HEK293T (cell line): ENCODE results near the gene IL4.

Source experiments
- CTCF ChIA-PET: fragments of 350-600 bp; formaldehyde crosslinking; extraction: SDS; loops from one replicate; lab custom pipeline; 2021; ENCODE audit warnings: antibody characterized with exemption, inconsistent platforms; lab: Yijun Ruan, JAX
- POLR2A ChIA-PET: fragments of 350-600 bp; formaldehyde crosslinking; extraction: SDS; loops from one replicate; lab custom pipeline; 2020; ENCODE audit warnings: antibody characterized with exemption, inconsistent platforms; lab: Yijun Ruan, JAX
- DNase-seq: peaks from one replicate; pipeline ENCODE4 v3.0.0; 2012; ENCODE audit warnings: mixed read lengths; ENCODE audit errors: extremely low spot score
- ARNT ChIP-seq: fragments of 450-650 bp; IDR thresholded peaks from 2 replicates; pipeline ENCODE4 v1.6.1; 2017; ENCODE audit warnings: mild to moderate bottlenecking
- BHLHE40 ChIP-seq: fragments of 450-650 bp; IDR thresholded peaks from 2 replicates; pipeline ENCODE4 v1.6.1; 2016; ENCODE audit warnings: mild to moderate bottlenecking, moderate library complexity, borderline replicate concordance
- CTBP1 ChIP-seq: fragments of 450-650 bp; IDR thresholded peaks from 2 replicates; pipeline ENCODE4 v1.6.1; 2016; ENCODE audit warnings: borderline replicate concordance
- ELF4 ChIP-seq: fragments of 450-650 bp; IDR thresholded peaks from 2 replicates; pipeline ENCODE4 v1.6.1; 2017; ENCODE audit warnings: antibody characterized with exemption
- FOXA1 ChIP-seq: fragments of 450-650 bp; IDR thresholded peaks from 2 replicates; pipeline ENCODE4 v1.6.1; 2016; ENCODE audit warnings: mild to moderate bottlenecking
- FOXK2 ChIP-seq: fragments of 450-650 bp; IDR thresholded peaks from 2 replicates; pipeline ENCODE4 v1.6.1; 2016; ENCODE audit warnings: mild to moderate bottlenecking
- FOXM1 ChIP-seq: fragments of 450-650 bp; IDR thresholded peaks from 2 replicates; pipeline ENCODE4 v1.6.1; 2017; ENCODE audit warnings: mild to moderate bottlenecking, borderline replicate concordance
- HDGF ChIP-seq: fragments of 450-650 bp; IDR thresholded peaks from 2 replicates; pipeline ENCODE4 v1.6.1; 2017; ENCODE audit warnings: antibody characterized with exemption, borderline replicate concordance
- L3MBTL2 ChIP-seq: fragments of 450-650 bp; conservative IDR thresholded peaks from 2 replicates; pipeline ENCODE4 v1.6.1; 2016; ENCODE audit warnings: mild to moderate bottlenecking
- LEF1 ChIP-seq: fragments of 450-650 bp; IDR thresholded peaks from 2 replicates; pipeline ENCODE4 v1.6.1; 2017; ENCODE audit warnings: mild to moderate bottlenecking, borderline replicate concordance
- NFRKB ChIP-seq: fragments of 450-650 bp; IDR thresholded peaks from 2 replicates; pipeline ENCODE4 v1.6.1; 2016; ENCODE audit warnings: mild to moderate bottlenecking, moderate library complexity
- PKNOX1 ChIP-seq: fragments of 450-650 bp; IDR thresholded peaks from 2 replicates; pipeline ENCODE4 v1.6.1; 2016
- SP1 ChIP-seq: fragments of 450-650 bp; IDR thresholded peaks from 2 replicates; pipeline ENCODE4 v1.6.1; 2017
- SUZ12 ChIP-seq: fragments of 450-650 bp; IDR thresholded peaks from 2 replicates; pipeline ENCODE4 v1.6.1; 2016; ENCODE audit warnings: mild to moderate bottlenecking
- TARDBP ChIP-seq: fragments of 450-650 bp; IDR thresholded peaks from 2 replicates; pipeline ENCODE4 v1.6.1; 2016
- ZNF384 ChIP-seq: fragments of 450-650 bp; IDR thresholded peaks from 2 replicates; pipeline ENCODE4 v1.6.1; 2016

IL4 gene

GRCh38 chr5:132647473-132647872 lies 26.3 kb upstream of the IL4 start:
- POLR2A ChIA-PET: no interaction called here
- no peak for TF ChIP-seq FOXA1
- no peak for TF ChIP-seq ZNF384
- TF ChIP-seq LEF1: no peak
- no peak for TF ChIP-seq SUZ12
- DNase-seq: no peak
- CTCF ChIA-PET: interaction anchor here (0.7 kb wide), 1 partner anchor 13 kb away, joined by 4 read pairs; no protein-coding TSS in a partner anchor

DNA sequence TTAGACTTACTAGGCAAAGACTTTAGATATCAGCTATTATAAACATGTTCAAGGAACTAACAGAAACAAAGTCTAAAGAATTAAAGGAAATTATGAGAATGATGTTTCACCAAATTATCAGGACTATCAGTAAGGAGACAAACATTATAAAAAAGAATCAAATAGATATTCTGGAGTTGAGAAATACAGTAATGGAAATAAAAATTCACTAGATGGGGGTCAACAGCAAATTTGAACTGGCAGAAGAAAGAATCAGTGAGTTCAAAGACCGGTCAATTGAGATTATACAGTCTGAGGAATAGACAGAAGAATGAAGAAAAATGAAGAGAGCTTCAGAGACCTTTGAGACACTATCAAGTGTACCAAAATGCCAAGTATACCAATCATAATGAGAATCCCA lies 25.4 kb upstream of the IL4 start:
- ChIA-PET CTCF (no interaction called here), POLR2A (interaction anchor here (1.1 kb wide), 1 partner anchor 29 kb away, joined by 3 read pairs; no protein-coding TSS in a partner anchor)
- TF ChIP-seq FOXA1 (no peak), SUZ12 (no peak), TARDBP (no peak), NFRKB (no peak), BHLHE40 (no peak), ELF4 (no peak), CTBP1 (no peak), PKNOX1 (no peak), FOXM1 (no peak), SP1 (no peak), LEF1 (no peak), HDGF (no peak), ARNT (no peak)
- no peak for DNase-seq

GRCh38 chr5:132651838-132652469 lies 21.8 kb upstream of the IL4 start:
- CTCF ChIA-PET: no interaction called here
- no peak for TF ChIP-seq SUZ12
- TF ChIP-seq PKNOX1: no peak
- no peak for TF ChIP-seq FOXM1
- no peak for TF ChIP-seq ARNT
- no peak for TF ChIP-seq NFRKB
- TF ChIP-seq SP1: no peak
- no peak for TF ChIP-seq ZNF384
- no peak for TF ChIP-seq BHLHE40
- no peak for TF ChIP-seq L3MBTL2
- TF ChIP-seq FOXA1: no peak
- TF ChIP-seq TARDBP: no peak
- TF ChIP-seq ELF4: no peak
- TF ChIP-seq CTBP1: no peak

GRCh38 chr5:132653716-132654115 lies 20.1 kb upstream of the IL4 start:
- DNase-seq: no peak
- POLR2A ChIA-PET: no interaction called here
- no peak for TF ChIP-seq SP1
- no peak for TF ChIP-seq PKNOX1
- TF ChIP-seq BHLHE40: no peak
- no peak for TF ChIP-seq CTBP1
- no peak for TF ChIP-seq HDGF
- no peak for TF ChIP-seq TARDBP
- TF ChIP-seq FOXA1: no peak
- no peak for TF ChIP-seq ELF4
- no peak for TF ChIP-seq NFRKB
- TF ChIP-seq L3MBTL2: no peak
- CTCF ChIA-PET: no interaction called here

More at GRCh38 chr5:132651838-132652469, 21.8 kb upstream of the IL4 start:
- POLR2A ChIA-PET: no interaction called here
- DNase-seq: no peak

GRCh38 chr5:132655821-132656773 lies 17.7 kb upstream of the IL4 start:
- POLR2A ChIA-PET: no interaction called here
- TF ChIP-seq ZNF384: no peak
- TF ChIP-seq SUZ12: no peak
- no peak for TF ChIP-seq BHLHE40
- no peak for TF ChIP-seq HDGF
- no peak for TF ChIP-seq TARDBP
- TF ChIP-seq NFRKB: no peak
- no peak for TF ChIP-seq FOXM1
- no peak for TF ChIP-seq LEF1
- no peak for TF ChIP-seq PKNOX1
- TF ChIP-seq FOXA1: no peak
- no peak for TF ChIP-seq CTBP1
- DNase-seq: no peak
- CTCF ChIA-PET: no interaction called here

GRCh38 chr5:132656774-132657355 lies 16.9 kb upstream of the IL4 start:
- ChIA-PET POLR2A (no interaction called here), CTCF (no interaction called here)
- no peak for DNase-seq
- TF ChIP-seq BHLHE40: no peak
- no peak for TF ChIP-seq SUZ12
- TF ChIP-seq L3MBTL2: no peak
- no peak for TF ChIP-seq HDGF
- no peak for TF ChIP-seq ELF4
- TF ChIP-seq ARNT: no peak
- TF ChIP-seq CTBP1: no peak
- no peak for TF ChIP-seq FOXA1
- TF ChIP-seq ZNF384: no peak
- TF ChIP-seq FOXM1: no peak
- no peak for TF ChIP-seq LEF1
- TF ChIP-seq TARDBP: no peak
- no peak for TF ChIP-seq NFRKB
- no peak for TF ChIP-seq FOXK2
- no peak for TF ChIP-seq PKNOX1
- no peak for TF ChIP-seq SP1
